ENCODE measurements around the gene CLIC6. TPM values are rescaled to one million over a fixed set of nuclear protein-coding genes. Genes with fewer than 3 reads are reported as not detected.
A peak's percentile ranks its signal among the peaks of the same experiment; 100 is the strongest.

Gene CLIC6
- total RNA-seq, 2 donors from 2014 or later: 5.1 to 7.0 TPM

- no peak overlapping the region for H3K27ac ChIP-seq
- H3K36me3 ChIP-seq: no peaks in the 10 kb centered on the region
- no peaks in the 10 kb centered on the region for H3K9me3 ChIP-seq
- TF ChIP-seq CTCF (IDR thresholded peaks at IDR 0.05): no peak
- DNase-seq (ENCODE audit: low spot score): peak; percentile 43
- no peaks in the 10 kb centered on the region for H3K27me3 ChIP-seq
- H3K4me1 ChIP-seq: peaks cover 0 to 7% of the 10 kb centered on the region in 2 donors
- H3K4me3 ChIP-seq: no peak overlapping the region
Measured at GRCh38 chr21:34639882-34640788, 28.7 kb upstream of the CLIC6 start.

- Histone ChIP-seq H3K27ac (no peak overlapping the region), H3K9me3 (no peaks in the 10 kb centered on the region), H3K4me1 (peaks cover 0 to 7% of the 10 kb centered on the region in 2 donors), H3K36me3 (no peaks in the 10 kb centered on the region), H3K4me3 (no peak overlapping the region), H3K27me3 (no peaks in the 10 kb centered on the region)
- DNase-seq (ENCODE audit: low spot score): peak; percentile 23
- TF ChIP-seq CTCF (IDR thresholded peaks at IDR 0.05): no peak
Measured at GRCh38 chr21:34640858-34641257, 27.9 kb upstream of the CLIC6 start.

GRCh38 chr21:34642211-34643075 lies 26.4 kb upstream of the CLIC6 start:
- H3K27ac ChIP-seq: no peak overlapping the region
- no peak for TF ChIP-seq CTCF (IDR thresholded peaks at IDR 0.05)
- H3K4me1 ChIP-seq: peaks cover 0 to 7% of the 10 kb centered on the region in 2 donors
- no peaks in the 10 kb centered on the region for H3K27me3 ChIP-seq
- no peaks in the 10 kb centered on the region for H3K36me3 ChIP-seq
- H3K9me3 ChIP-seq: no peaks in the 10 kb centered on the region
- no peak overlapping the region for H3K4me3 ChIP-seq
- DNase-seq (ENCODE audit: low spot score): peak; percentile 42

- Histone ChIP-seq H3K27me3 (no peaks in the 10 kb centered on the region), H3K27ac (no peak overlapping the region), H3K4me3 (no peak overlapping the region), H3K4me1 (peaks cover 0 to 7% of the 10 kb centered on the region in 2 donors), H3K36me3 (no peaks in the 10 kb centered on the region), H3K9me3 (no peaks in the 10 kb centered on the region)
- peak; percentile 16 for DNase-seq (ENCODE audit: low spot score)
- TF ChIP-seq CTCF (IDR thresholded peaks at IDR 0.05): no peak
Measured at GRCh38 chr21:34644825-34645224, 24.0 kb upstream of the CLIC6 start.

- H3K9me3 ChIP-seq: peaks cover 3 to 20% of the 10 kb centered on the region in 2 donors
- peaks cover 0 to 7% of the 10 kb centered on the region in 2 donors for H3K4me1 ChIP-seq
- DNase-seq (ENCODE audit: low spot score): no peak
- no peak overlapping the region for H3K4me3 ChIP-seq
- no peaks in the 10 kb centered on the region for H3K36me3 ChIP-seq
- no peak for TF ChIP-seq CTCF (IDR thresholded peaks at IDR 0.05)
- no peak overlapping the region for H3K27ac ChIP-seq
- H3K27me3 ChIP-seq: no peaks in the 10 kb centered on the region
Measured at GRCh38 chr21:34647555-34647954, 21.2 kb upstream of the CLIC6 start.
